ENCODE results near the gene BEND7. TPM values are rescaled to one million over a fixed set of nuclear protein-coding genes. Genes with fewer than 3 reads are reported as not detected.

BEND7 gene
- total and polyA plus RNA-seq, 2 of the 13 experiments (the other 11 are each of a cell fraction or from before 2014, with no cell fraction given) = 14.1 to 17.1 TPM

- TF ChIP-seq NCOA2 (CRISPR knock-in tag; IDR thresholded peaks at IDR 0.05) (peak; percentile 77), FOXP1 (IDR thresholded peaks at IDR 0.05) (no peak), FOXP1 (CRISPR knock-in tag; IDR thresholded peaks at IDR 0.05) (peak; percentile 57), SRSF1 (optimal IDR thresholded peaks at IDR 0.05; ENCODE audit: low read depth, low read length) (no peak), MLXIP (CRISPR knock-in tag; IDR thresholded peaks at IDR 0.05; ENCODE audit: borderline replicate concordance) (no peak), RBM22 (optimal IDR thresholded peaks at IDR 0.05; ENCODE audit: low read length) (no peak), ZNF460 (CRISPR knock-in tag; IDR thresholded peaks at IDR 0.05; ENCODE audit: borderline replicate concordance) (no peak), CREB1 (IDR thresholded peaks at IDR 0.05) (0 out of 2 replicates have a peak, but pooled peaks have one; percentile 10), CREB1 (CRISPR knock-in tag; IDR thresholded peaks at IDR 0.05) (peak; percentile 49), ZNF687 (CRISPR knock-in tag; IDR thresholded peaks at IDR 0.05) (peak; percentile 47; the same call in 1 of the 2 replicates), CERS6 (CRISPR knock-in tag; IDR thresholded peaks at IDR 0.05) (no peak), NR2F6 (IDR thresholded peaks at IDR 0.05) (peak; percentile 86), NR2F6 (CRISPR knock-in tag; IDR thresholded peaks at IDR 0.05) (peak; percentile 88), ZNF703 (CRISPR knock-in tag; IDR thresholded peaks at IDR 0.05; ENCODE audit: borderline replicate concordance) (no peak), TCF12 (IDR thresholded peaks at IDR 0.05) (no peak), TCF12 (CRISPR knock-in tag; IDR thresholded peaks at IDR 0.05) (no peak), FOXA1 (IDR thresholded peaks at IDR 0.05) (no peak), FOXA1 (CRISPR knock-in tag; IDR thresholded peaks at IDR 0.05) (0 out of 2 replicates have a peak, but pooled peaks have one; percentile 19), ZNF383 (CRISPR knock-in tag; IDR thresholded peaks at IDR 0.05; ENCODE audit: borderline replicate concordance) (no peak), HIVEP1 (CRISPR knock-in tag; IDR thresholded peaks at IDR 0.05) (no peak), RARG (CRISPR knock-in tag; IDR thresholded peaks at IDR 0.05; ENCODE audit: low read depth) (no peak), RFX5 (IDR thresholded peaks at IDR 0.05; ENCODE audit: low read depth, low read length) (no peak), HDAC1 (CRISPR knock-in tag; IDR thresholded peaks at IDR 0.05) (0 out of 2 replicates have a peak, but pooled peaks have one; percentile 38), ZNF678 (CRISPR knock-in tag; IDR thresholded peaks at IDR 0.05) (no peak), NAIF1 (CRISPR knock-in tag; IDR thresholded peaks at IDR 0.05; ENCODE audit: borderline replicate concordance) (no peak), ZNF549 (CRISPR knock-in tag; IDR thresholded peaks at IDR 0.05) (no peak), ZSCAN31 (CRISPR knock-in tag; IDR thresholded peaks at IDR 0.05; ENCODE audit: low read depth) (no peak)
Measured at GRCh38 chr10:13500201-13500600, 28.6 kb downstream of the BEND7 start (continued).

Data from HepG2 (cell line).